Activated CD4-positive, CD25-positive, alpha-beta regulatory T cell (primary cell): ENCODE results near the gene PNMA5.
A peak's percentile ranks its signal among the peaks of the same experiment; 100 is the strongest.
"Not testable (repeated sequence)": the region's sequence is repeated elsewhere in the genome, so short reads cannot be mapped to it uniquely, and the experiment has no call there.

Experiments used
- DNase-seq, 4 experiments: peaks; one replicate each; lab custom pipeline; 2025; lab: John Stamatoyannopoulos, UW

The PNMA5 gene

GRCh38 chrX:152993933-152994332, at the start of gene PNMA5:
PNMA5 (minus strand) TSS chrX:152994116; CDS start chrX:152991598, 2,518 bp downstream.
- no peak for DNase-seq

GRCh38 chrX:153032397-153033118, 38.6 kb upstream of the PNMA5 start:
- peak; percentile 11 to 56 (median 46) for DNase-seq

- no peak for DNase-seq
Measured at GRCh38 chrX:153030801-153031200, 36.9 kb upstream of the PNMA5 start.

GRCh38 chrX:153029875-153030274, 36.0 kb upstream of the PNMA5 start:
- no peak for DNase-seq

GRCh38 chrX:153029162-153029561, 35.2 kb upstream of the PNMA5 start:
- DNase-seq = no peak

- DNase-seq = not testable (repeated sequence)
Measured at GRCh38 chrX:153028487-153028886, 34.6 kb upstream of the PNMA5 start.

- DNase-seq = not testable (repeated sequence)
Measured at GRCh38 chrX:153026501-153026900, 32.6 kb upstream of the PNMA5 start.

GRCh38 chrX:153019166-153019565, 25.2 kb upstream of the PNMA5 start:
- no peak for DNase-seq

- DNase-seq = not testable (repeated sequence)
Measured at GRCh38 chrX:153017174-153017573, 23.3 kb upstream of the PNMA5 start.

- no peak for DNase-seq
Measured at GRCh38 chrX:153004780-153005179, 10.9 kb upstream of the PNMA5 start.

GRCh38 chrX:153003981-153004380, 10.1 kb upstream of the PNMA5 start:
- DNase-seq = no peak

GRCh38 chrX:153002182-153002581, 8.3 kb upstream of the PNMA5 start:
- not testable (repeated sequence) for DNase-seq

- DNase-seq = no peak
Measured at GRCh38 chrX:152997337-152997736, 3.4 kb upstream of the PNMA5 start.

GRCh38 chrX:152992115-152992514, 1.8 kb downstream of the PNMA5 start:
- no peak for DNase-seq

- DNase-seq = no peak
Measured at GRCh38 chrX:152991123-152991522, 2.8 kb downstream of the PNMA5 start.

GRCh38 chrX:152989292-152989658, 4.6 kb downstream of the PNMA5 start:
- no peak for DNase-seq

- DNase-seq = no peak
Measured at GRCh38 chrX:152988536-152989291, 5.2 kb downstream of the PNMA5 start.

- DNase-seq = no peak
Measured at GRCh38 chrX:152987801-152988200, 6.1 kb downstream of the PNMA5 start.

GRCh38 chrX:152987156-152987555, 6.8 kb downstream of the PNMA5 start:
- DNase-seq = not testable (repeated sequence)

GRCh38 chrX:152985383-152985782, 8.5 kb downstream of the PNMA5 start:
- not testable (repeated sequence) for DNase-seq

GRCh38 chrX:152968193-152968592, 25.7 kb downstream of the PNMA5 start:
- DNase-seq = no peak

- DNase-seq = no peak
Measured at GRCh38 chrX:152960115-152960514, 33.8 kb downstream of the PNMA5 start.

- no peak for DNase-seq
Measured at GRCh38 chrX:152959626-152960025, 34.3 kb downstream of the PNMA5 start.
